Measurements from ENCODE around the gene DOCK3.
"Not testable (repeated sequence)": the region's sequence is repeated elsewhere in the genome, so short reads cannot be mapped to it uniquely, and the experiment has no call there.

DNA sequence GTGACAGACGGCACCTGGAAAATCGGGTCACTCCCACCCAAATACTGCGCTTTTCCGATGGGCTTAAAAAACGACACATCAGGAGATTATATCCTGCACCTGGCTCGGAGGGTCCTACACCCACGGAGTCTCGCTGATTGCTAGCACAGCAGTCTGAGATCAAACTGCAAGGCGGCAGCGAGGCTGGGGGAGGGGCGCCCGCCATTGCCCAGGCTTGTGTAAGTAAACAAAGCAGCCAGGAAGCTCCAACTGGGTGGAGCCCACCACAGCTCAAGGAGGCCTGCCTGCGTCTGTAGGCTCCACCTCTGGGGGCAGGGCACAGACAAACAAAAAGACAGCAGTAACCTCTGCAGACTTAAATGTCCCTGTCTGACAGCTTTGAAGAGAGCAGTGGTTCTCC, 524.6 kb downstream of the DOCK3 start:
- TF ChIP-seq, protein P1, sequence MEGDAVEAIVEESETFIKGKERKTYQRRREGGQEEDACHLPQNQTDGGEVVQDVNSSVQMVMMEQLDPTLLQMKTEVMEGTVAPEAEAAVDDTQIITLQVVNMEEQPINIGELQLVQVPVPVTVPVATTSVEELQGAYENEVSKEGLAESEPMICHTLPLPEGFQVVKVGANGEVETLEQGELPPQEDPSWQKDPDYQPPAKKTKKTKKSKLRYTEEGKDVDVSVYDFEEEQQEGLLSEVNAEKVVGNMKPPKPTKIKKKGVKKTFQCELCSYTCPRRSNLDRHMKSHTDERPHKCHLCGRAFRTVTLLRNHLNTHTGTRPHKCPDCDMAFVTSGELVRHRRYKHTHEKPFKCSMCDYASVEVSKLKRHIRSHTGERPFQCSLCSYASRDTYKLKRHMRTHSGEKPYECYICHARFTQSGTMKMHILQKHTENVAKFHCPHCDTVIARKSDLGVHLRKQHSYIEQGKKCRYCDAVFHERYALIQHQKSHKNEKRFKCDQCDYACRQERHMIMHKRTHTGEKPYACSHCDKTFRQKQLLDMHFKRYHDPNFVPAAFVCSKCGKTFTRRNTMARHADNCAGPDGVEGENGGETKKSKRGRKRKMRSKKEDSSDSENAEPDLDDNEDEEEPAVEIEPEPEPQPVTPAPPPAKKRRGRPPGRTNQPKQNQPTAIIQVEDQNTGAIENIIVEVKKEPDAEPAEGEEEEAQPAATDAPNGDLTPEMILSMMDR (IDR thresholded peaks at IDR 0.05; ENCODE audit: low read depth, low read length, poor library complexity, severe bottlenecking) = not testable (repeated sequence)
- TF ChIP-seq EZH2phosphoT487 (IDR thresholded peaks at IDR 0.05; ENCODE audit: borderline replicate concordance, low read length) = not testable (repeated sequence)

Data from DOHH2 (cell line).